ENCODE measurements around the gene HOXC9.

The HOXC9 gene

DNA sequence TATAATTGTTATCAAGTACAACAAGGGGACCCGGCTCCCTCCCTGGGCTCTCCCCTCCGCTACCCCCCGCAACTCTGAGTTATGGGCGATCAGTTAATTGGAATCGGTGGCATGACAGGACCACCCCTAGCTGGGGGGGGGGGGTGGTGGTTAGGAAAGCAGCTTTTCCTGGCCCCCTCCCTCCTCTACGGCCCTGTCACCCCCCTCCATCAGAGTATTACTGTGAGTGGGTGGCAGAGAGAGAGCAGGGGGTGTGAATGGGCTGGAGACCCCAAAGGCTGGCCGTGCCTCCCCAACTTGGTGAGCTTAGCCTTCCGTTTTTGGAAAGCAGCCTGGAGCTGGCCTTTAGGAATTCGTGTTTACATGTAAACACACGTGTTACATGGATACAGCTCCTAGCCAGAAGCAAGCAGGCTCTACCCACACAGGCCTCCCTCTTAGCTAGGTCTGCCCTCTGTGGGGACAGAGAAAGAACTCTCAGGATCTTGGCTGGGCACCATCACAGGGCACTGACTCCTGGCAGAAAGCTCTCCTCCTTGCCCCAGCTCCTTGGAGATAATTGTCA lies 52.6 kb downstream of the HOXC9 start:
- TF ChIP-seq CTCF (IDR thresholded peaks at IDR 0.05), result no peak
